ENCODE measurements around the gene JARID2. TPM values are rescaled to one million over a fixed set of nuclear protein-coding genes. Genes with fewer than 3 reads are reported as not detected.

The JARID2 gene
- total RNA-seq, 1 experiment from 2014 or later, result 6.0 TPM

DNA sequence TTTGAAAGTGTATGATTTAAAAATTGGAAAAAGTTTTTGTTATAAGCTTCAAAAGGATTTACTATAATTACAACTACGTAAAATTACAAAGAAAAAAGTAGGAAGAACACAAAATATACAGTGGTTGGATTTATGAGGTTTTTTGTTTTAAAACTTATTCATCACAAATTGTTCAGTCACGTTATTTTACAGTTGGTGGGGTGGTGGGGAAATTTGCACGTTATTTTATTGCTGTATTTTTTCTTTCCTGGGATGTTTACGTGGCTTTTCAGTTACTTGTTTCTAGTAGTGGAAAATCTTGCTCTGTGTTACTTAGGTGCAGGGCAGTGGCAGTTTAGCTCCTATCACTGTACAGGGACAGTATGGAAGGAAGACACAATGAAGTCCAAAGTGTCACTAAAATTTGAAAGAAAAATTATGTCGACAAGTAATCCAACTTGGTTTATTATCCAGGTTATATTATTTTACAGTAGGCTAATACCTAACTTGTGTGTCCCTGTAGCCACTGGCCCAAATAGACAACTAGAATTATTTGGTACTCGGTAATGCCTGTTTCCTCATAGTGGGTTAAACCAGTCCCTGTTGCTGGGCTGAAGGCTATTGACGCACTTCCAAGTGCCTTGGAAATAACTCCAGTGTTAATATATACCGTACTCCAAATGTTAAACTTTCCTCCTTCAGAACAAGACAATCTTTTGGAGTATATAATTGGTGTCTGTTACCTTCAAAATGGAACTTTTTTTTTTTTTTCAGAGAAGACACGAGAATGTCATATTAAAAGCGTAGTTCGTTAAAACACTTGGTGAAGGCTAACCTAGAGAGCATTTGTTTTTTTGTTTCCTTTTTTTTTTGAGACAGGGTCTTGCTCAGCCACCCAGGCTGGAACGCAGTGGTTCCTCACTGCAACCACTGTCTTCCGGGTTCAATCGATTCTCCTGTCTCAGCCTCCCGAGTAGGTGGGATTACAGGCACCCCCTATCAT, 4.6 kb downstream of the JARID2 start:
- no peak overlapping the region for H3K27ac ChIP-seq (ENCODE audit: low read length)
- H3K4me3 ChIP-seq (ENCODE audit: low read depth in 2 of 2, low read length in 2 of 2), result no peak overlapping the region
- ATAC-seq (no peak), DNase-seq (ENCODE audit: low read depth, low spot score) (no peak)
- CTCF ChIA-PET, result no interaction called here
- BruUV-seq (replicated peaks), result no TSS peak
- no peaks in the 10 kb centered on the region for H3K9me3 ChIP-seq (ENCODE audit: control insufficient read depth, insufficient read depth, low read depth, low read length)
- H3K36me3 ChIP-seq (ENCODE audit: control insufficient read depth, insufficient read depth, low read length), result peaks cover 6% of the 10 kb centered on the region; the same call in 1 of the 2 replicates
- intact Hi-C loops (cut with micrococcal nuclease; ENCODE audit: unreplicated experiment) (no loop called here), in situ Hi-C loops (cut with HindIII; ENCODE audit: low pct_unique_long_range_greater_than_20kb, low sequenced_read_pairs) (no loop called here)
- no peaks in the 10 kb centered on the region for H3K27me3 ChIP-seq (ENCODE audit: control insufficient read depth, insufficient read depth, low read length)
- POLR2A ChIA-PET, result no interaction called here
- H3K4me1 ChIP-seq (ENCODE audit: control insufficient read depth, insufficient read depth, low read length), result peaks cover 18% of the 10 kb centered on the region
- TF ChIP-seq, protein P1, sequence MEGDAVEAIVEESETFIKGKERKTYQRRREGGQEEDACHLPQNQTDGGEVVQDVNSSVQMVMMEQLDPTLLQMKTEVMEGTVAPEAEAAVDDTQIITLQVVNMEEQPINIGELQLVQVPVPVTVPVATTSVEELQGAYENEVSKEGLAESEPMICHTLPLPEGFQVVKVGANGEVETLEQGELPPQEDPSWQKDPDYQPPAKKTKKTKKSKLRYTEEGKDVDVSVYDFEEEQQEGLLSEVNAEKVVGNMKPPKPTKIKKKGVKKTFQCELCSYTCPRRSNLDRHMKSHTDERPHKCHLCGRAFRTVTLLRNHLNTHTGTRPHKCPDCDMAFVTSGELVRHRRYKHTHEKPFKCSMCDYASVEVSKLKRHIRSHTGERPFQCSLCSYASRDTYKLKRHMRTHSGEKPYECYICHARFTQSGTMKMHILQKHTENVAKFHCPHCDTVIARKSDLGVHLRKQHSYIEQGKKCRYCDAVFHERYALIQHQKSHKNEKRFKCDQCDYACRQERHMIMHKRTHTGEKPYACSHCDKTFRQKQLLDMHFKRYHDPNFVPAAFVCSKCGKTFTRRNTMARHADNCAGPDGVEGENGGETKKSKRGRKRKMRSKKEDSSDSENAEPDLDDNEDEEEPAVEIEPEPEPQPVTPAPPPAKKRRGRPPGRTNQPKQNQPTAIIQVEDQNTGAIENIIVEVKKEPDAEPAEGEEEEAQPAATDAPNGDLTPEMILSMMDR (IDR thresholded peaks at IDR 0.05), result no peak
- no peak for TF ChIP-seq POLR2AphosphoS5 (IDR thresholded peaks at IDR 0.05; ENCODE audit: low read depth, low read length)
- TF ChIP-seq, protein P2, sequence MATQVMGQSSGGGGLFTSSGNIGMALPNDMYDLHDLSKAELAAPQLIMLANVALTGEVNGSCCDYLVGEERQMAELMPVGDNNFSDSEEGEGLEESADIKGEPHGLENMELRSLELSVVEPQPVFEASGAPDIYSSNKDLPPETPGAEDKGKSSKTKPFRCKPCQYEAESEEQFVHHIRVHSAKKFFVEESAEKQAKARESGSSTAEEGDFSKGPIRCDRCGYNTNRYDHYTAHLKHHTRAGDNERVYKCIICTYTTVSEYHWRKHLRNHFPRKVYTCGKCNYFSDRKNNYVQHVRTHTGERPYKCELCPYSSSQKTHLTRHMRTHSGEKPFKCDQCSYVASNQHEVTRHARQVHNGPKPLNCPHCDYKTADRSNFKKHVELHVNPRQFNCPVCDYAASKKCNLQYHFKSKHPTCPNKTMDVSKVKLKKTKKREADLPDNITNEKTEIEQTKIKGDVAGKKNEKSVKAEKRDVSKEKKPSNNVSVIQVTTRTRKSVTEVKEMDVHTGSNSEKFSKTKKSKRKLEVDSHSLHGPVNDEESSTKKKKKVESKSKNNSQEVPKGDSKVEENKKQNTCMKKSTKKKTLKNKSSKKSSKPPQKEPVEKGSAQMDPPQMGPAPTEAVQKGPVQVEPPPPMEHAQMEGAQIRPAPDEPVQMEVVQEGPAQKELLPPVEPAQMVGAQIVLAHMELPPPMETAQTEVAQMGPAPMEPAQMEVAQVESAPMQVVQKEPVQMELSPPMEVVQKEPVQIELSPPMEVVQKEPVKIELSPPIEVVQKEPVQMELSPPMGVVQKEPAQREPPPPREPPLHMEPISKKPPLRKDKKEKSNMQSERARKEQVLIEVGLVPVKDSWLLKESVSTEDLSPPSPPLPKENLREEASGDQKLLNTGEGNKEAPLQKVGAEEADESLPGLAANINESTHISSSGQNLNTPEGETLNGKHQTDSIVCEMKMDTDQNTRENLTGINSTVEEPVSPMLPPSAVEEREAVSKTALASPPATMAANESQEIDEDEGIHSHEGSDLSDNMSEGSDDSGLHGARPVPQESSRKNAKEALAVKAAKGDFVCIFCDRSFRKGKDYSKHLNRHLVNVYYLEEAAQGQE (IDR thresholded peaks at IDR 0.05; ENCODE audit: insufficient read depth in 1 of 2, low read depth in 2 of 2, low read length in 1 of 2), result no peak
- TF ChIP-seq TCF7L2 (IDR thresholded peaks at IDR 0.05; ENCODE audit: low read depth, low read length), result no peak
- TF ChIP-seq SIN3A (IDR thresholded peaks at IDR 0.05; ENCODE audit: borderline replicate concordance, insufficient read depth, low read depth, low read length), result no peak

DNA sequence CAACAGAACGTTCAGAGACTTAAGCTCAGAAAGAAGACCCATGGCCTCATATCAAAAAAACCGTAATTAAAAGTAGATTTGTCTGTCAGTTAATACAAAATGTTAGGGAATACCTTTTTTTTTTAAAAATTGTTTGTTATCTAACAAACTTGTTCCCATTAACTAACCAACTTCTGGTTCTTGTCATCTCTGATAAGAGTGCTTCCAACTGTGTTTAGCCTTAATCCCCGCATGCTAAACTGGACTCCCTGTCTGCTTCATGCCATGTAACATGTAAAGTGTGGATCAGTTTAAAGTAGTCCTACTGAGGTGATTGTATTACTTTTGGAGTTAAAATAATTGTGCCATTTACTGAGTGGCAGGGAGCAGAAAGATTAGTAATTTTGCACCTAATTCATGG, 6.3 kb downstream of the JARID2 start:
- in situ Hi-C loops (cut with HindIII; ENCODE audit: low pct_unique_long_range_greater_than_20kb, low sequenced_read_pairs) (no loop called here), intact Hi-C loops (cut with micrococcal nuclease; ENCODE audit: unreplicated experiment) (no loop called here)
- ChIA-PET POLR2A (no interaction called here), CTCF (no interaction called here)
- no peak for ATAC-seq
- TF ChIP-seq POLR2AphosphoS5 (IDR thresholded peaks at IDR 0.05; ENCODE audit: low read depth, low read length), result no peak
- H3K9me3 ChIP-seq (ENCODE audit: control insufficient read depth, insufficient read depth, low read depth, low read length), result no peaks in the 10 kb centered on the region
- H3K4me1 ChIP-seq (ENCODE audit: control insufficient read depth, insufficient read depth, low read length), result peaks cover 8% of the 10 kb centered on the region
- H3K27ac ChIP-seq (ENCODE audit: low read length), result no peak overlapping the region
- DNase-seq (ENCODE audit: low read depth, low spot score), result no peak
- no peaks in the 10 kb centered on the region for H3K27me3 ChIP-seq (ENCODE audit: control insufficient read depth, insufficient read depth, low read length)
- no TSS peak for BruUV-seq (replicated peaks)
- no peak overlapping the region for H3K4me3 ChIP-seq (ENCODE audit: low read depth in 2 of 2, low read length in 2 of 2)
- H3K36me3 ChIP-seq (ENCODE audit: control insufficient read depth, insufficient read depth, low read length), result no peaks in the 10 kb centered on the region
